ENCODE results near the gene CCDC57.
A peak's percentile ranks its signal among the peaks of the same experiment; 100 is the strongest.

The CCDC57 gene

DNA sequence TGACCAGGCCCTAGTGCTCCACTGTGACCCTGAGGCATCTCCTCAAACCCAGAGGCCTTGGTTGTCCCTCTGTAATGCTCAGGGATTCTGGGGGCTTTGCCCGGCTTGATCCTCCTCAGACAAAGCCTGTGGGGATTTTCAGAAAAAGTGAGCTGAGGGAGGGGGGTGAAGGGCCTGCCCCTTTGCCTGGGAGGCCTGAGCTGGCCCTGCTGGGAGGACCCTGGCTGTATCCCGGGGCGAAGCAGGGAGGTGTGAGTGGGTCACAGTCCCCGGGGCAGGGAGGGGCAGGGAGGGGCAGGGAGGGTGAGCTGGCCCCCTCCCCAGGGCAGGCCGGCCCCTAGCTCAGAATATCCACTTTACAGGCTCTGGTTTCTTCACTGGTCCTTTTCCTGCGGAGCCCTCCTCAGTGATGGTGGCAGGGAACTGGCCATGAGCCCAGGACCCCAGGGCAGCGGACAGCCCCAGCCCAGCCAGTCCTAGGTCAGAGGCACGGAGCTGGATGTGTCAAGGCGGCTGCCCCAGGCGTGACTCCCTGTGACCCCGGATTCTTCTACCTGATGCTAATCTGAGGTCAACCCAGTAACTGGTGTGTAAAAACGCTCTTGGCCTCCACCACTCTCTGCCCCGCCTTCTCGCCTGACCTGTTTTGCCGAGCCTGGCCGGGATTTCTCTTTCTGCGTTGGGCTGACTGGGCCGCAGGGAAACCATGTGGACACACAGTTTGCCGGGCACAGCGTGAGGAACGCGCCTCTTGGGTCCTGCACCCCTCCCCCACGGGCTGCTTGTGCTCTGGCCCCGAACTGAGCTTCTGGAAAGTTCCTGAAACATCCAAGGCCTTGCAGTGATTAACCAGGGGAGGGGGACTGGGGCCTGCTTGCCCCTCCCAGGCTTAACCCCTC lies 108.8 kb downstream of the CCDC57 start:
- DNase-seq: no peak

DNA sequence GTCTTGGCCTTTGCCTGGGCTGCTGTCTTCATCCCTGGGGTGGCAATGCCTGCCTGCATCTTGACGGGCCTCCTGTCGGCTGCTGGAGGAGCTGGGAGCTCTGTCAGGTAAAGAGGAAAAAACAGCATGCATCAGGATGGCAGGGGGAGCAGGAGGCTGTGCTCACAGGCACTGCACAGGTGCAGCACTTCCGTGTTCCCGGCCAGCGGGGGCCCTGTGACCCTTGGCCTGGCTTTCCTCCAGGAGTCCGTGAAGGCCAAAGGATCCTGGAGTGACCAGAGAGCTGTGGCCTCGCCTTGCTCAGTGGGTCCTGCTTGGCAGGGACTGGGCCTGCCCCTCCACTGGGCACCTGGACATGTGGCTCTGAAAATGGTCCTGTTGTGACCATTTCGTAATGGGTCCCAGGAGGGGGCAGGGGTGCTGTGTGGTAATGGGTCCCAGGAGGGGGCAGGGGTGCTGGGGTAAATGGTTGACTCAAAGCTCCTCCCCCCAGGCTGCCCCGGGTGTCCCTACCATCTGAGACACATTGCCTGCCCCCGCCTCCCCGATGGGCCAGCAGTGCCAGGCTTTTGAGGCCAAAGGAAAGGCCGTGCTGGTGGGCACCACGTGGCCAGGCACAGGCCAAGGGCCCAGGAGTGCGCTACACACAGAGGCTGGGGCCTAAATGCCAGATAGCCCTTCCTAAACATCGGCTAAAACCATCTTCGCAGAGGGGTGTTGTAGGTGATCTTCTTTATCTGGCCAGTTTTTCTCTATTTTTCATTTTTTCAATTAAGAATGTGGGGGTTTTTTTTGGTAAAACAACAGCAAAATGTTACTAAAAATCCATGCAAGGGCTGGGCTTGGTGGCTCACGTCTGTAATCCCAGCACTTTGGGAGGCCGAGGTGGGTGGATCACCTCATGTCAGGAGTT lies 110.6 kb downstream of the CCDC57 start:
- no peak for DNase-seq

DNA sequence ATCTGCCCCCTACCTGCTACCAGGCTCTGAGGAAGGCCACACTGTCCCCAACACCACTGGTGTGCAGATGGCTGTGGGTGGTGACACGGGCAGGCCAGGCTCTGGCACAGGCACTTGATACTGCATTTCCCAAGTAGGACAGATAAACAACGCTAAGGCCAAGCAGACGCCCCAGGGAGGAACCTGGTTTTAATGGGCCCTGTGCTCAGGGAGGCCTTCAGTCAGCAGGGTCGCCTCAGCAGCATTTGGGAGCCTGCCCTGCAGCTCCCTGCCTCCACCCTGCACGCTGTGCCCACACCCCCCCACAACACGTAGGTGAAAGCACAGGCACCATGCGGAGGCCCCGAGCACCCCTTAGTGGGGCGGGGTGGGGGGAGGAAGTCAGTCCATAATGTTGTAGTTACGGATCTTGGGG lies 111.3 kb downstream of the CCDC57 start:
- no peak for DNase-seq

DNA sequence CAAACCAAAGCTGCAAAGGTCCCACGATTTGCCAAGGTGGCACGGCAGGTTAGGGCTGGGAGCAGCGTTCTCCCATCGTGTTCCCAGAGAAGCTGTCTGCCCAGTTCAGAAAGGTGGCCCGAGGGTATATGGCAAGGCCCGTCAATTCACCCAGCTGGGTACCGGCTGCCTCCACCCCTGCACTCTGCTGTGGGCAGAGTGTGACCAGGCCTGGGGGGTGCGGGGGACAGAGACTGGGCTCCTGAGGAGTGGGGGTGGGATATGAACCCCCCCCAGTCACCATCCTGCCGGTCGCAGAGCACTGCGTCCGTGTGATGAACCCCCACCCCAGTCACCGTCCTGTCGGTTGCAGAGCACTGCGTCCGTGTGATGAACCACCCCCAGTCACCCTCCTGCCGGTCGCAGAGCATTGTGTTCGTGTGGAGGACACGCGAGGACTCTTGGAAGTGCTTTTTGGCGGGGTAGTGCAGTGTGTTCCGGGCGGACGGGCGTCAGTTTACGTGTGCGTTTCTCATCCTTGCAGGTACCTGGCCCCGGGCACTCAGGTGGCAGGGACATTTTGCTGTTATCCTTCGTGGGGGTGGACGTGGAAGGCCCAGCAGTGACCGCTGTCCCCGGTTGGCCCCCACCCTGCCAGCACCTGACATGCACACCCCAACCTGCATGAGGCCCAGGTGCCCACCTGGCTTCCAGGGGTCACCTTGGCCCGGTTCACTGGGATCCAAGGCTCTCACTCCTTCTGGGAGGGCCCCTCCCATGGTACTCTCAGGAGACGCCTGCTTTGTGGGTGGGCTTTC lies 111.9 kb downstream of the CCDC57 start:
- no peak for DNase-seq

DNA sequence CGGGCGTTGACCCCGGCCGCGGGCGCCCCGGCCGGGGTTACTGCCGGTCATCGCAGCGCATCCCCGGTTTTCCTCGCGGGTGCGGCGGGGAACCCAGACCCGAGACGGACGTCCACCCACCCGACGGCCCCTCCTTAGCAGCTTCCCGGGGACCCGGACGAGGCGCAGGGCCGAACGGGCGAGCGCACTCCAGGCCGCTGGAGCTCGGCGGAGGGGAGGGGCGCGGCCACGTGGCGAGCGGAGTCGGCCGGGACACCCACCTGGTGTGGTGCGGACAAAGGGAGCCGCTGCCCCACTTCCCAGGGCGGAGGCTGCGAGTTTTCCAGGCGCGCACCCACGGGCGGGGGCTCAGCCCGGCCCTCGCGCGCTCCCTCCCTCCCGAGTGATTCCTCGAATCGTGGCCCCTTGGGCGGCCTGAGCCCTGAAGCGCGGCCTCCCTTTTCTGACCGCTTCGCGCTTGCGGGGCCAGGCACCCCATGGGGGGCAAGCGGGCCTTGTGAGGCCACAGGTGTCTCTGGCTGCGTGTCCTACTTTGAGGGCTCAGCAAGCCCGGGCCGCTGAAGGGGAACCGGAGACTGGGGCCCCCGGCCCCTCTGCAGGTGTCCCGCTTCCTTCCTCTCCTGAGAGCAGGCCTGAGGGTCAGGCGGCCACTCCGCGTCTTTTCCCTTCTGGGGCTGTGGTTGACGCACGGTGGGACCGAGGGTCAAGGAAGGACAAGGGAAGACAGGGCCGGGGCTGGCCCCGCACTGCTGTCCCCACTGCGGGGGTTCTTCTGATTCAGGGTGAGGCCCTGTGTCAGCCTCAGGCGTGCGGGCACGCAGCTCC lies 113.5 kb downstream of the CCDC57 start:
- no peak for DNase-seq

DNA sequence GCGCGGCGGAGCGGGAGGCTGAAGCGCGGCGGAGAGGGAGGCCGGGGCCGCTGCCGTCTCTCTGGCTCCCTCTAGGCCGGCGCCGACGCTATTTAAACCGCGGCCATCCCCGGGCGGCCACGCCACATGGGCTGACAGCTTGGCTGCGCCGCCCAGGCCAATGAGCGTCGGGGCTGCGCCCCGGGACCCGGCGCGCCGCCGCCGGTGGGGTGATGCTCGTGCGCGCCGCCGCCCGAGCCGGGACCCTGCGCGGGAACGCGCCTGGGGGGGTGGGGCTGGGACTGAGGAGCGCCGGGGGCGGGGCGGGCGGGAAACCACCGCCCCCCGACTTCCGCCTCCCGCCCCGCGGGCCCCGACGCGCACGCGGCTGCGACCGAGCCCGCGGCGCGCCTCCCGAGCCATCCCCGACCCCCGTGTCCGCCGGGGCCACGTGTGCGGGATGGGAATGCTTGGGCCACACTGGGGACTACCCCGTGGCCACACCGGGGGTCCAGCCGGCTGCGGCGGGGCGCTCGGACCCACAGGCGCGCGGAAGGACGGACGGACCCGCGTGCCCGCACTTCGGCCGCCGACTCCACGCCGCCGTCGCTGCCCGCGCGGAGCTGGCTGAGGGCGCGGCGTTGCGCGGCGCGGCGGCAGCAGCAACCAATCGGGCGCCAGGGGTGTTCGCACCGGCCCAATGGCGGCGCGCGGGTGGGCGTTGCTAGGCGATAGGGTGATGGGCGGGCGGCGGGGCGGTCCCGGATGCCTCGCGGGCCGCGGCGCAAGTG lies 114.3 kb downstream of the CCDC57 start, which contains the start of gene FASN:
FASN (minus strand) TSS at position 68 of the 770 bp plus-strand sequence. CDS start 1,791 bp downstream, outside the sequence.
- peak; percentile 95 for DNase-seq

DNA sequence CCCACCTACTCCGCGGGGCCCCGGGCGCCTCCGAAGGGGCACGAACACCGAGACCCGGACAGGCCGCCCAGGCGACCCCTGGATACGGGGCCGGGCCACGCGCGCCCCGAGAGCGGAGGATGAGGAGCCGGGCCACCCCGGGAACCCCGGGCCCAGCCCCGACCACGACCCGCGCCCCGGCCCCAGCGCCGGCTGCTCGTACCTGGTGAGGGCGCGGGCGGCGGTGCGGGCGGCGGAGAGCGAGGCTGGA lies 114.8 kb downstream of the CCDC57 start:
- DNase-seq: no peak

DNA sequence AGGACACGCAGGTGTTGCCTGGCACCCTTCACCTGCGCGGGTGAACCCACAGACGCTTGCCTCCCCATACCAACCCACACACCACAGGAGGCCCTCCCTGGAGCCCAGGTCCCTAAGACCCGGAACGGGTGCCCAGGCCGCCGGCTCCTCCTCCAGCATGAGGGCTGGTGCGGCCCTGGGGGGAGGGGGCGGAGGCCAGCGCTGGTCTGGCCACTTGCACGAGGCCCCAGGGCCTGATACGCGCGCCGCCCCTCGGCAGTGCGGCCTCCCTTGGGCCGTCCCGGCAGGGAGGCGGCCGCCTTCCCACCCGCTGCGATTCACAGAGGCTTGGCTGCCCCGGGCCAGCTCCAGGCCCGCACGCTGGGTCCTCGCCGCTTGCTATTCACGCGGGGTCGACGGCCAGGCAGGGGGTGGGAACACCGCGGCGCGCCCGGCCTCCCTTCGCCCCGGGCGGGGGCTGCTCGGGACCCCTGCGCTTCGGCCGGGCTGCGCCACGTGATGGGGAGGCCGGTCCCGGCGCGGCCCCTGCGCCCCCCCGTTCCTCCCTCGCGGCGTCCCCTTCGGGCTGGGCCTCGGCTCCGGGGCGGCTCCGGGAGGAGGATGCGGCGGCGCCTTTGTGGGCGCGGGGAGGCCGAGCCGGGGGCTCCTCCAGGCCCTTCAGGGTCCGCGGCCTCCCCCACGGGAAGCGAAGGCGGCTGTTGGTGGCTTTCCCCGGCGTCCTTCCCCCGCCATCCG lies 115.3 kb downstream of the CCDC57 start:
- peak; percentile 19 for DNase-seq

DNA sequence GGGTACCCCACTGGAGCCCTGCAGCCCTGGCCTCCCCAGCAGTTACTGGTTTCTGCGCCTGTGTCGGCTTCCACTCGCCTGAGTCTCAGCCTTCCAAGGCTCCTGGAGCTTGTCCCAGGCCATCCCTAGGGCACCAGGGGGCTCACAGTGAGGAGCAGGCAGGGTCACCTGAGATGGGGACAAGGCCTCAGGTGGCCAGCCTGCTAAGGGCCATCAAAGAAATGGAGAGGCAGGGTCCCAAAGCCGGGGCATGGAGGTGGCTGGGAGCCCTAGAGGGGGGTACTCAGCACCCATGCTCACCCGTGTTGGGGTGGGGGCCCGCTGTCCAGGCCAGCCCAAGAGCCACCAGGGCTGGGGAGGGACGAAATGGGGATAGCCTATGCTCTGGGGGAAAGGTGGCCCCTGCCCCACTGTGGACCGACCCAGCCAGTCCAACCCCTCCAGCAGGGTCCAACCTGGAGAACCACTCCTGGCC lies 115.9 kb downstream of the CCDC57 start:
- no peak for DNase-seq

DNA sequence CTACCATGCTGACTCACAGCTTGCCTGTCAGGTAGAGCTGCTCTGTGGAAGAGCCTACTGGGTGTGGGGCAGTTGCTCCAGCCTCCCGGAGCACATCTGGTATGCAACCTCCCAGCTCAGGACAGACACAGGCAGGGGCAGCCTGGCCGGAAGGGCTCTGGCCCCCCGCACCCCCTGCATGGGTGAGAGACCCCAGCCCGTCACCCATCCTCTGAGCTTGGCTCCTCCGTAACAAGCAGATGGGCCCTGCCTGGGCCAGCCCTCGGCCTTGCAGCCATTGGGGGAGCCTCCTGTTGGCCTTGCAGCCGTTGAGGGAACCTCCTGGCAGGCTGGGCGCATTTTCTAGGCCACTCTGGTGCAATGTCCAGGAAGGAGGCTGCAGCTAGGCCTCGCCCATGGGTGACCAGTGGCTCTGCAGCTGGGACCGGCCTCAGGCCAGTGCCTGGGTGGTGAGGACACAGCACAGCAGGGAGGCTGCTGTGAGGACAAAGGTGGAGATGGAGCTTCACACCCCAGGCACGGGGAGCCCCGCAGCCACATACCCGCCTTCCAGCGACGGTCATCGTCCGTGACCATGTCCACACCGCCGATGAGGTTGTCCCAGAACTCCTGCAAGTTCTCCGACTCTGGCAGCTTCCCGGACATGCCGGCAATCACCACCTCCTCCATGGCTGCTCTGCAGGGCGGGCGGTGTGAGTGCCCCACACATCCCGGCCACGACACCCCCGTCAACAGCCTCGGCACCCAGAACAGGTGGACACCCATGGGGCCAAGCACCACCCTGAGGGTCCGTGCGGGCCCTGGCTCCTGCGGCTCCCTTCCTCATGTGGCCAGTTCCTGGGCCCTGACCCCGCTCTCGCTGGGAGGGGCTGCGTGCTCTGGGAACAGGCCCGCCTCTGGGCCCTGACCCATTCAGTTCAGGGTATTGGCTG lies 116.6 kb downstream of the CCDC57 start:
- DNase-seq: no peak

DNA sequence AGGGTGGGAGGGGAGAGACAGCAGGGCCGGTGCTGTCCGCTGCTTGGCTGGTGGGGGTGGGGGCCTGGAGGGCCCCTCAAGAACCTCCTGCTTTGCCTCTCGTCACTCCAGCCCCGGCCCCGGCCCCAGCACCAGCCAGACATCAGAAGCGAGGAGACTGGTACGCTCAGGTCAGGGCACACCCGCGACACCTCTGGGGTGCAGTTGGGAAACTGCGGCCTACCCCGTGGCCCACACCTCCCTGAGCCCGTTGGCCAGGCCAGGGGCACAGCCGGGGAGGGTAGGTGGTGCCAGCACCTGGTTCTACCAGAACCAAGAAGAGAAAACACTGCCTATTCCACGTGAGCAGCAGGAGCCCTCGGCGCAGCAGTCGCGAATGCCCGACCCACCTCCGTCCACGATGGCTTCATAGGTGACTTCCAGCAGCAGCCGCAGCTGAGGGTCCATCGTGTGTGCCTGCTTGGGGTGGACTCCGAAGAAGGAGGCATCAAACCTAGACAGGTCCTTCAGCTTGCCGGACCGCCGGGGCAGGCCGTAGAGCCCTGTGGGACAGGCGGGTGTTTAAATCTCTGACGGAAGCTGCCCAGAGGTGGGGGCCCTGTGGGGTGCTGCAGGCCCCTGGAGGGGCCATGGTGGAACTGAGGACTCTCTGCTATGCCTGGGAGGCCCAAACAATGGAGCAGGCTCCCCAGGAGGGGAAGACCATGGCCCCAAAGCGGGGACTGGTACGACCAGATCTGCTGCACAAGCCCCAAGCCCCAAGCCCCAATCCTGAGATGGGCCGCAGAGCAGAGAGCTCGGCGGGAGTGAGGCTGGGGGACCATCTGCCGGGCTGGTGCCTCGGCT lies 117.5 kb downstream of the CCDC57 start:
- DNase-seq: no peak

DNA sequence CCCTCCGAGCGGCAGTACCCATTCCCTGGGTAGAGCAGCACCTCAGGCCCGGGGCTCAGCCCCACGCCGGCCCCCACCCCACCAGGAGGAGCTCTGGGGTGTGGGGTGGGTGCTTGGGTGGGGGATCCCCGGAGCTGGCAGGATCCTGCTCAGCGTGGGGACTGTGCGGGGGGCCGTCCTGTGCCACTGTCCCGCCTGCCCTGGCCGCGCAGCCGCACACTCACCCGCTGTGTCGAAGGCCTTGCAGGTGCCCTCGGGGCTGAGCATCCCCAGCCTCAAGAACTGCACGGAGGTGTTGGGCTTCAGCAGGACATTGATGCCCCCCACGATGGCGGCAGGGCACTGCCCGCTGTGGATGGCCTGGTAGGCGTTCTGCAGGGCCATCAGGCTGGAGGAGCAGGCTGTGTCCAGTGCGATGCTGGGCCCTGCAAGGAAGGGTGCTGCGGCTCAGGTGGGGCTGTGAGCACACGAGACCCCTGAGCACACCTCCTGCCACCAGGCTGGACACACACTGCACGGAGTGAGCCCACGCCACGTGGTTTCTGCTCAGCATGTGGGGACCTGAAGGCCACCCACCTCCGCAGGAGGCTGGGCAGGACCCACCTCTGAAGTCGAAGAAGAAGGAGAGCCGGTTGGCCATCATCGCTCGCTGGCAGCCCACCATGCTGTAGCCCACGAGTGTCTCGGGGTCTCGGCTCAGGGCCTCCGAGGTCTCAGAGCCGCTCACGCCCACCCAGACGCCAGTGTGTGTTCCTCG lies 119.5 kb downstream of the CCDC57 start:
- no peak for DNase-seq

DNA sequence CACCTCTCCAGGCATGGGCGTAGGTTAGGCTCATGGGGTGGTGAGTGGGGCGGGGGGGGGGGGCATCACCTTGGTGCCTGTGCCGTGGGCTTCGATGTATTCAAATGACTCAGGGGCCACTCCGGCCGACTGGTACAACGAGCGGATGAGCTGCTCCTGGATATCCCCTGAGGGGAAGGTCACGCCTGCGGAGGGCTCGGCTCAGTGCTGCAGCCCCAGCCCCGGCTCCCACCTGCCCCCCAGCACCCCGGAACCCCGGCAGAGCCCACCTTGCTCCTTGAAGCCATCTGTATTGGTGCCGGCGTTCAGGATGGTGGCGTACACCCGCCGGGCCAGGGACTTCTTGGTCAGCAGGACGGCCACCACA lies 120.0 kb downstream of the CCDC57 start:
- DNase-seq: no peak

DNA sequence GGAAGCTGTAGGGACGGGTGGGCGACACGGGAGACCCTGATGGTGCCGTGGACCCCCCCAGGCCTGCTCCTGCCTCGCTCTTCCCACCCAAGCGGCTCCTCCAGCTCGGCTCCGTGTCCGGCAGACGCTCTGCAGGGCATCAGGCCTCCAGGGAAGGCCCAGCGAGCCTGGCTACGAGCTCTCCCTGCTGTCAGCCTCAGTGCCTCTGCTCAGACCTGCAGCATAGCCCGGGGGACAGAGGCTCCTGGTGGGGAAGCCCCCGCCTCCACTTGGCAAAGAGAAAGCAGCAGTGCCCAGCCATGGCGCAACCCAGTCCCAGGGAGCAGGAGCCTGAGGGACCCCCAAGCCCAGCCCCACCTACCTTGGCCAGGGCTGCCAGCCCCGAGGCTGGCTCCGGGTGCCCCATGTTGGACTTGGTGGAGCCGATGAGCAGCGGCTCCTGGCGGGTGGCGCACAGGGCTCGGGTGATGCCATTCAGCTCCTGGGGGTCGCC lies 120.5 kb downstream of the CCDC57 start:
- DNase-seq: no peak

DNA sequence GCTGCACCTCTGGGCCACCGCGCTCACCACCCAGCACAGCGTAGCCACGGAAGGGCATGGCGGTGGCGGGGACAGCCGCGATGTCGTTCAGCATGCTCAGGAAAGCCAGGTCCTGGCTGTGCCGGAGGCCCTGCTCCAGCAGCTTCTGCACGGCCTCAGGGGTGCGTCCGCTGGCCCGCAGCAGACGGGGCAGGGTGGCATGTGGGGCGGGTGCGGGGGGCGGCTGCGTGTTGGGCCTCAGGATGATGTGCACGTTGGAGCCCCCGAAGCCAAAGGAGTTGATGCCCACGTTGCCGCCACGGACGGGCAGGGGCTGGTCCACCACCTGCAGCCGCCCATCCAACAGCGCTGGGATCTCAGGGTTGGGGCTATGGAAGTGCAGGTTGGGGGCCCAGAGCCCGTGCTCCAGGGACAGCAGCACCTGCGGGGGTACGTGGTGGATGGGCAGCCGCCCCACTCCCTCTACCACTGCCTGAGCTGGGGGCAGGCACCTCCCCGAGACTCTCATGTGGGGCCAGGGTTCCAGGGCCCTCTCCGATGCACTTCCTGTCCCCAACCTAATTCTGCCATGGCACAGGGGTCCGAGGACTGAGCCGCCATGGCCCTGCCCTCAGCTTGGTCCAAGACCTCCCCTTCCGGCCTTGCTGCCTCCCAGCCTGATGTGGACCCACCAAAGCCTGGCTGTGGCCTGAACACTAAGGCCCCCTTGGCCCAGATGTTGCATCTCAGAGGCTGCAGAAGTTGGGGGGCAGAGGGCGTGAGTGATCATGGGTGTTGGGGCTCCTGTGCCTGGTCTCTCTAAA lies 121.2 kb downstream of the CCDC57 start:
- DNase-seq: no peak

DNA sequence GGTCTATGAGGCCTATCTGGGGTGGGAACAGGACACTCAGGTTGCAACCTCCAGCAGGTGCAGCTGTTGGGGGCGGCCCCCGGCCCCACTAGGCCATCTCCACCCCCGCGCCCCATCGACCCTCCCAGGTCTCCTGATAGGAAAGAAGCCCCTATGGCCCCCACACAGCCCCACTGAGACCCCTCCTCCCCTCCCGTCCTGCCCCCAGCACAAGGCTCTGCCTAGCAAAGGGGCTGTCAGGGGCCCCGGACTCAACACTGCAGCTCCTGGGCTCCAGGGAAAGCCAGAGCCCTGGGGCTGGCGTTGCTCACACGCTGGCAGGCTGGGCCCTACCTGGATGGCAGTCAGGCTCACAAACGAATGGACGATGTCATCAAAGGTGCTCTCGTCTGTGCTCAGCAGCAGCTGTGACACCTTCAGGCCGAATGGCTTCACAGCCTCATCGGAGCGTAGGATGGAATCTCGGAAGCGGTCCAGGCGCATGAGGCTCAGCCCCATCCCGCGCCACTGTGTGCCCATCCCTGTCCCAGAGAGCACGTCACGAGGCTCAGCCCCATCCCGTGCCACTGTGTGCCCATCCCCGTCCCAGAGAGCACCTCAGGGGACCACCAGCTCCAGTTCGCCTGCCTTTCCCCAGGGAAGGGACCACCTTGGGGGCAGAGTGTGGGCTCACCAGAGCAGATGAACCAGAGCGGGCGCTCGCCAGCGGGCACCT lies 121.9 kb downstream of the CCDC57 start:
- DNase-seq: no peak

Measured in CD4-positive, alpha-beta T cell treated with Interleukin-17A for 1 hour (primary cell).